ENCODE results near the gene RASL10B.

RASL10B gene

DNA sequence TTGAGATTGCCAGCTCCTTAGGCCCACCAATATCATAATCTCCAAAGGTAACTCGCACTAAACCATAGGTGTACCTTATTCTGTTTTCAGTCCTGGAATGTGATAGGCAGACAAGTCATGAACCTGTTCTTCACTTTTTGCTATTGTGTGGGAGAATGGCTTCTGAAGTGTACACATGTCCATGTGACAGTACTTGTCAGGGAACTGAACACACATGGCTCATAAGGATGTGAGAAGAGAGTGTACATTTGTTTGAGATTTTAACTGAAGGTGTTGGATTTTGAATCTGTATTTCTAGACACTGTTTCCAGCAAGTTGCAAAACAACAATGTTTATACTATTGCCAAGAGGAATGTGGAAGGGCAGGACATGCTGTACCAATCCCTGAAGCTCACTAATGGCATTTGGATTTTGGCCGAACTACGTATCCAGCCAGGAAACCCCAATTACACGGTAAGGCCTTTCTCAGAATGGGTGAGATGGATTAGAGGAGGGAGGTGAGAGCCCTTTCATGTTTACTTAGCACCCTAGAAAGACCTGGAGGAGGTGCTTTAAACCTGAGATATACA lies 14.5 kb upstream of the RASL10B start:
- no peak for DNase-seq (ENCODE audit: low read depth in 2 of 2, low spot score in 1 of 2)

DNA sequence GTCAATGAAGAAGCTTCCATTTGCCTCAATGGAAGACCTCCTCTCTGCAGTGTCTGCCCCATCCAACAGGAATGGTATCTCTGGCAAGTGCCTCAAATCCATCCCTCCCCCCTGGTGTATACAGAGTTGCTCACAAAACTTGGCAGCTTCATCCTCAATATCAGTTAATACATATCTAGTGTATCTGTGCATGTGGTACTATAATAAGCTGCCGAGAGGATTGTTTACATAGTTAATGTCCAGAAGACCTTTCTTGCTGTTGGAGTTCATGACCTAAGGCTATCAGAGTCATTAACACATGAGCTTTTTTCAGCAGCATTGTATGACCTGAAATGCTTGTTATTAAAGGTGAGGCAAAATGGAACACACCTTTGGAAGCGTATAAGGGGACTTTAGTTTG lies 14.0 kb upstream of the RASL10B start:
- no peak for DNase-seq (ENCODE audit: low read depth in 2 of 2, low spot score in 1 of 2)

DNA sequence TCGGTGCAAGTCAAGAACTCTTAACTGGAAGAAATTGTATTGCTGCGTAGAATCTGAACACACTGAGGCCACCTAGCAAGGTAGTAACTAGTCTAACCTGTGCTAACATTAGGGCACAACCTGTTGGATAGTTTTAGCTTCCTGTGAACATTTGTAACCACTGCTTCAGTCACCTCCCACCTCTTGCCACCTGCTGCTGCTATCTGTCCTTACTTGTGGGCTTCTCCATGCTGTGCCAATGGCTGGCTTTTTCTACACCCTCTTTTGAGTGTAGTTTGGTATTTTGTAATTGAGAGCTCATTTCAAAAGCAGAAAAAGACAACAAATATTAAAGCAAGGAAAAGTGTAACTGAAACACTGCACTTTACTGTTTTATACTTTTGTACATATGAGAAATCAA lies 7.7 kb upstream of the RASL10B start:
- no peak for DNase-seq (ENCODE audit: low read depth in 2 of 2, low spot score in 1 of 2)

DNA sequence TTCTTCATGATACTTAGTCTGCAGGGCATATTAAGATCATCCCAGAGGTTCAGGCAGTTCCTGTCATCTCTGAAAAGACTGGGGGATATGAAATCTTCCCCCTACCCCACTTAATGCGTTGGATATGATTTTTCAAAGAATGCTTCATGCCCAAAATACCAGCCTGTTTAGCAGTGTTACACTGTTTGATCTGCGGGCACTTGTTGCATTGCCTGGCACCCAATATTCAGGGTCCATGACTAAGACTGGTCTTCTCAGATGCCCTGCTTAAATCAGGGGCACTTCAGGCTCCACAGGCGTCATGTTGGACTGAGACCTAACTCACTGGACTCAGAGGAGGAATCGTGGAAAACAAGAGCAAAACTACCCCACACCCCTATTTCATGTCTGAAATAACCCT lies 6.4 kb upstream of the RASL10B start:
- DNase-seq (ENCODE audit: low read depth in 2 of 2, low spot score in 1 of 2) = no peak

DNA sequence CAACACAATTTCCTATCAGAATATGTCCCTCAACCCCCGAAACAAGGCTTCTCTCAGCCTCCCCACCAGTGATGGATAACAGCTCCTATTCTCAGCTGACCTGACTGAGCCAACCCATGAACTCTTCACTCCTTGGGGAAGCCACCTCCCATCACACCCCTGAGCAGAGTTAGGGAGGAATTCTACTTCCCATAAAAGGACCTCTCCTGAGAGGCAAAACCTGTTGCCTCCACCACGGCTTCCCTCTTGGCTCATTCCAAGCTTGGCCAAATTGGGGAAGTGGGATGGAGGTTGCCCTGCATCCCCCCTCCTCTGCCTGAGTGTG lies 5.7 kb upstream of the RASL10B start:
- no peak for DNase-seq (ENCODE audit: low read depth in 2 of 2, low spot score in 1 of 2)

DNA sequence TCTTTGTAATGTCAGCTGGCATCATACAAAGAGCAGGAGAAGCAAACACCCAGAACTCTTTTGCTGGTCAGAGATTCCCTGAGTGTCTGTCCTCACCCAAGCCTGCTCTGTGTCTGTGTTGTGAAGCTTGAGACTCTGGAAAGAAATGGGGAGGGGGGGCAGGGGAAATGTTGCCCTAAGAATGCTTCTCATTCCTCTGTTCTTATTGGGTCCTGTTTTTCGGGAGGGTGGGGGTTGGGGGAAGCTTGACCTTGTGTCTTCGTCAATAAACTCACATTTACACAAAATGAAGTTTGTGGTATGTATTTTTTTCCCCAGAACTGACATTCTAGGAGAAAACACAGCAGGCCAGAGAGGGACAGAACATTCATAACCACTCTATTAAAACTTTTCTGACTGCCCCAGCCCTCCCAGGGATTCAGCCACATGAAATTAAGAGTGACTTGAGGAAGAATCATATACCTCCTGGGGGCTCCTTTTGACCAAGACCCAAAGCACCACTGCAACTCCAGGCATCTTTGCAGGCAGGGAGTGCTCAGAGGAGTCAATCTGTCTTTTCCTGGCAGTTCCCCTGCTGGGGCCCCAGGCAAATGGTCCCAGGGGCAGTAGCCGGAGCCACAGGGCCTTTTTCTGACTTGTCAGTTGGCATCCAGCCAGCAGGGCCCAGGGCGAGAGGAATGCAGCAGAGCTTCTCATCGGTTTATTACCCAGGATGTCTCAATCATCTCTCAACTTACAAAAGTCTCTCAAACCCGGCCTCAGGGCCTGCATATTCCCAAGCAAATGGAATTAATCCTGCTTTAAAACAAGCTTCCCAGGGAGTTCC lies 5.1 kb upstream of the RASL10B start:
- DNase-seq (ENCODE audit: low read depth in 2 of 2, low spot score in 1 of 2) = no peak

DNA sequence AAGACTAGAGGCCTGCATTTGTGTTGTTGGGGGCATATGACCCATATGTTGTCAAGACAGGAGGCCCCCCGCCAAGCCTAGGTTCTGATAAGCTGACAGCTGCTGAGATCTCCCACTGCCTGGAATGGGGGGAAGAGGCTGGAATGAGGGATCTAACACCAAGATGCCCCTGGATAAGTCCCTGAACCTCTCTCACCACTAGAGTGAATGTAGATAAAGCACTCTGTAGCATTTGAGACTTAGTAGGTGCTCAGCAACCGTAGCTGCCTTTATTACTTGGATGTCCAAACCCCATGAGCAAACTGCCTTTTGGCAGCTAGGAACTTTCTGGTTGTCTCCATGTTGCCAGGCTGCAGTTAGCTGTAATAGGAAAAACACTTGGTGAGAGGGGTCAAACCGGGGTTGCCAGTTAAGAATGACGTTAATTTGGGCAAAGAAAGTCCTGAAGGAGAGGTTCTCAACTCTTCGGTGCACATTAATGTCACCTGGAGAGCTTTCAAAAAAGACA lies 4.4 kb upstream of the RASL10B start:
- DNase-seq (ENCODE audit: low read depth in 2 of 2, low spot score in 1 of 2) = no peak

DNA sequence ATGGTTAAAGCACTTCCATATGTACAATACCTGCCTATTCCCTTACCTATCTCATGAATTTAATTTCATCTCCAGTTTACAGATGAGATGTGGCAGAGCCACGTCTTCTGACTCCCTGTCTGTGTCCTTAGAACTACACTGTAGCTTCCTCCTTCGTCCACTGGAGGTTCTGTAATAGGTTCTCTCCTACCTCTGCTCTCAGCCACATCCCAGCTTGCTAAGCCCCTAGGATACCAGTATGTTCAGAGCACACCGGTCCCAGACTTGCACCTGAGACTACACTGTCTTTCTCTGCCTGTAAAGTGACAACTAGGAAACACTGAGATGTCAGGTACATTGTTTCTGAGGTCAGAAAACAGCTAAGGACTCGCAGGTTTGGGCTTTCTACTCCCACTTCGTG lies 3.8 kb upstream of the RASL10B start:
- DNase-seq (ENCODE audit: low read depth in 2 of 2, low spot score in 1 of 2) = no peak

DNA sequence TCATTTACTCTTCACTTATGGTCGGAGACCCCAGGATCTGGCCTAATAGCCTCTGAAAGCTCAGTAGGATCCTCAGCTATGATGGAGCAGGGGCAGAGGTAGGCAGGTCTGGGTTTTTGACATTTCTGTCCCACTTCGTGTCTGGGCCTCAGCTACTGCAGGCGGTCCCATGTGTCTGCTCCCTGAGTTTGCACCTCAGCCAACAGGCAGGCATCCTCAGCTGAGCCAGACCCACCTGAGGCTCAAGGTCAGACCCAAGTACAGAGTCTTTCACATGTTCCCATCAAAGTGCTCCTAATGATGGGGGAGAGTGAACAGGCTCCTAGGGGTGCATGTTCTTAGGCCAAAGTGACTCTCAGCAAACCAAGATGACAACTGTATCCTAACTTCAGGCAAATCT lies 2.9 kb upstream of the RASL10B start:
- no peak for DNase-seq (ENCODE audit: low read depth in 2 of 2, low spot score in 1 of 2)

DNA sequence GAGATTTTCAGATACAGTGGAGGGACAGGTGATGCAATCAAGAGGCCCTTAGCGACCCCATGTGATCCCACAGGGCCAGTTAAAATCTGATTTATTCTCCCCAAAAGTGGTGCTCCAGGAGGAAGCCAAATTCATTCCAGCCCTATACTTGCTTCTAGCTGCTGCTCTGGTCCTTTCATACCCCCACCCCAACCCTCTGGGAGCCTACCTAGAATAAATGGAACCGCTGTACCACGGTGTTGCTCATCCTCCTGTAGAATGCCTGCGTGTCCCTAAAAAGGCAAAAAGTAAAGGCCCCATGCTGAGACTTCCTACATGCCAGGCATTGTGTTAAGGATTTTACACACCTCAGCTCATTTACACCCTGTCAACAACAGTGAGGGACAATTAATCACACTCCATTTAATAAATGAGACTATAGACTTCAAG lies 2.0 kb upstream of the RASL10B start:
- no peak for DNase-seq (ENCODE audit: low read depth in 2 of 2, low spot score in 1 of 2)

DNA sequence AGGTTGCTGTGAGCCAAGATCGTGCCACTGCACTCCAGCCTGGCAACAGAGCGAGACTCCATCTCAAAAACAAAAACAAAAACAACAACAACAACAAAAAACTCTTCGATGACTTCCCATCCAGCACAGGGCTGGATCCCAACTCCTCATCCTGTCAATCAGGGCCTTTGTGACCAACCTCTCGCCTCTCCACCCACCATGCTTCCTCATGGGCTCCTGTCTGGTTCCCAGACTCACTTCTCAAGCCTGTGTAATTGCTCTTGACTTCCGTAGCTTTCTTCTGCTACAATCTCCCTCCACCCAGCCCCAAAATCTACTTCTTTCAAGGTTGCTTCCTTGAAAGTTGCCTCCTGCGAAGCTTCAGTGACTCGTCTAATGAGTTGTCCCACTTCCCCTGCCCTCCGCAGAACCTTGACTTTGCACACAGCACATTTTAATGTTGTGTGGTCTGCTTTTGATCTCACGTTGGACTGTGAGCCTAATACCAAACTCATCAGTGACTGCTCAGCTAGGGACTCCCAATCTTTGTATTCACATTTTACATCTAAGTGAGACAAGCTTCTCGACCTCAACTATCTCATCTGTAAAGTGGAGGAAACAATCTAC lies 936 bp upstream of the RASL10B start:
- no peak for DNase-seq (ENCODE audit: low read depth in 2 of 2, low spot score in 1 of 2)

DNA sequence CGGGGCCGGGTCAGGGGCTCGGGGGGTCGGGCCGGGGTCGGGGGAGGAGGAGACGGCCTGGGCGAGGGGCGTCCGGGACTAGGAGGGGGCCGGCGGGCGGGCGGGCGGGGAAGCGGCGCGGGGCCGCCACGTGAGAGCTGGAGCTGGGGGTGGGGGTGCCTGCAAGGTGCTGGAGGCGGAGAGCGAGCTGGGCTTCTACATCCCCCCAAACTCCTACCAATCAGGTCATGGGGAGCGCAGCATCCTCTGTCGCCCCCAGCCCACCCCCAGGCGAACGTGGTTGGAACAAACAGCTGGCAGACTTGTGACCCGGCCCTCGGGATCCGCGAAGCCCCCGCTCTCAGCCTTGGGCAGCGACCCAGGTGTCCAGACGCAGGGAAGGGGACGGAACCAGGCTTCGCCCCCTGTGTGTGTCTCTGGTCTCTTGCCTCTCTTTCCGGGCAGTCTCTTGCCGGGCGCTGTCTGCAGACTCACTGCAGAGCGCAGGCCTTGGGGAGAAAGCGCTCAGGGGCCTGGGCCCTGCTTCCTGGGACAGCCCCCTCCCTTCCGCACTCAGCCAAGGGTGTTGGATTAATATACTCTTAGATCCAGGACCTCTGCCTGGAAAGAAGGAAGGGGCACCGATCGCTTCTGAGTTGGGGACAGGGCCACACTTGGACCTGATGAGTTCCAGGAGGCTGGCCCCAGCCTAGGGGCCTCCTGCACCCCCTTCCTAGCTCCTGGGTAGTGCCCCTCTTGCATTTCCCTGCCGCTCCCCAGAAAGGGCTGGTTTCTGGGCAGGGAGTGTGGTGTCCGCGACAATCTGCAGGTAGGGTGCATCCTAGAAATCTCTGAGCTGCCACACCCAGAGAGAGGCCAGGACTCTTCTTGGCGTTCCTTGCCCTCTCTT lies 722 bp downstream of the RASL10B start:
- no peak for DNase-seq (ENCODE audit: low read depth in 2 of 2, low spot score in 1 of 2)

DNA sequence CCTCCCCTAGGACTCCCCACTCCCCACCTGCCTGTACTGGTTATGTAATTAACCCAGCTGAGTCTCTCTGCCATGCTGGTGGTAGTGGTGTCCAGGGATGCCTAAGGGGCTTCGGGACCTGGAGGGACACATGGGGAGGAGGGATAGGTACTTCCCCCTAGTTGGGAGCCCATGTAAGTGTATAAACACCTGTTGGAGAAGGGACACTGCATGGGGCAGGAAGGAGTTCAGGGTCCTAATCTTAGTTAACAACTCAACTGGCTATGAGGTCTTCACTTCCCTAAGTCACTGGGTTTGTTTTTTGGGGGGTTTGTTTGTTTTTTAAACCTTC lies 1.3 kb downstream of the RASL10B start:
- no peak for DNase-seq (ENCODE audit: low read depth in 2 of 2, low spot score in 1 of 2)

DNA sequence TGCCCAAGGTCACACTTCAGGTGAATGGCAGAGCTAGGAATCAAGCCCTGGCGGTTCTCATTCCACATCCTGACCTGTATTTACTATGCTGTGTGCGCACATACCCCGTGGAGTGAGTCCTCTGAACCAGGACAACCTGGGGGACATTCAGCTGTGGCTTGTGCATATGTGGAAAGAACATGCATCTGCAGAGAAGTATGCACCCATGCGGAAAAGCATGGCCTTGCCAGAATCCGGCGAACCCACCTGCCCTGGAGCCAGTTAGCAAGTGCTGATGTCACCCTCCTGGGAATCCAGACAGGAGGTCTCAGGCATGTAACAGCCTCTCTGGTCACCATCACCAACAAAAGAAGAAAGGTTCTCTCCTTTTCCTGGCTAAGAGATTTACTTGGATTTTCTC lies 1.9 kb downstream of the RASL10B start:
- DNase-seq (ENCODE audit: low read depth in 2 of 2, low spot score in 1 of 2) = no peak

DNA sequence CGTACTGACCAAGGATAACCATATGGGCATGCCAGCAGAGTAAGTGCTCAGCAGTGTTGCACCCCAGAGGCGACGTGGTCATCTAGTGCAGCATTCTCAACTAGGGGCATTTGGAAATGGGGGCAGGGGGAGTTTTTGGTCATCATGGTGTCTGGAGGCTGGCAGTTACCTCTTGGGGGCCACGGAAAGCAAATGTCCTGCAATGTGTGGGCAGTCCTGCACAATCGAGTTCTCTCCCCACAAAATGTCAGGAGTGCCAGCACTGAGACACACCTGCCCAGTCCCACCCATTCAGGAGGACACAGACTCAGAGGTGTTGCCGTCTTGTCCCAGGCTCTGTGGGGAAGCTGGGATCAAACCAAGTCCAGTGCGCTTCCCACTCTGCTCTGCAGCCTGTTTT lies 3.0 kb downstream of the RASL10B start:
- DNase-seq (ENCODE audit: low read depth in 2 of 2, low spot score in 1 of 2) = no peak

DNA sequence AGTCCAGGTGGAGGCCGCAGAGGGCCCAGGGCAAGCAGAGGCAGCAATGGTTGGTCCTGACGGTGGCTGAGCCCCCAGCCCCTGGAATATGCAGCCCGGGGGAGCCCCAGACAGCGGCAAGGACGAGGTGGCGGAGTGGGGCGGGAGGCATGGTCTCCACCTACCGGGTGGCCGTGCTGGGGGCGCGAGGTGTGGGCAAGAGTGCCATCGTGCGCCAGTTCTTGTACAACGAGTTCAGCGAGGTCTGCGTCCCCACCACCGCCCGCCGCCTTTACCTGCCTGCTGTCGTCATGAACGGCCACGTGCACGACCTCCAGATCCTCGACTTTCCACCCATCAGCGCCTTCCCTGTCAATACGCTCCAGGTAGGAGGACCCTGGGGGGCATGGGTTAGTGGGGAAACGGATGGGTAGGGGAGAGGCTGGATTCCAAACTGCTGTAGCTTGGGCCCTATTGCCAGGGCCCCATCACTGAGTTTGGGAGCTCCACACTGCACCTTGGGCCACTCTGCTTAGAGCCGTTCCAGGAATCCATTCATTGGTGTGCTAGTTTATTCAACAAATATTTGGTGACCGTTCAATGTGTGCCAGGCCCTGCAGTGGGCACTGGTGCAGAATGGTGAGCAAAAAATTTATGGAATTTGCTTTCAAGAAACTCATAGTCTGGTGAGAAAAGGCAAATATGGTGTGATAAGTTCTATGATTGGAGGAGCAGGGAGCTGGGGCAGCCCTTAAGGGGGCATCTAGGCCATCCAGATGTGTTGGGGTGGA lies 3.8 kb downstream of the RASL10B start:
- DNase-seq (ENCODE audit: low read depth in 2 of 2, low spot score in 1 of 2) = no peak

DNA sequence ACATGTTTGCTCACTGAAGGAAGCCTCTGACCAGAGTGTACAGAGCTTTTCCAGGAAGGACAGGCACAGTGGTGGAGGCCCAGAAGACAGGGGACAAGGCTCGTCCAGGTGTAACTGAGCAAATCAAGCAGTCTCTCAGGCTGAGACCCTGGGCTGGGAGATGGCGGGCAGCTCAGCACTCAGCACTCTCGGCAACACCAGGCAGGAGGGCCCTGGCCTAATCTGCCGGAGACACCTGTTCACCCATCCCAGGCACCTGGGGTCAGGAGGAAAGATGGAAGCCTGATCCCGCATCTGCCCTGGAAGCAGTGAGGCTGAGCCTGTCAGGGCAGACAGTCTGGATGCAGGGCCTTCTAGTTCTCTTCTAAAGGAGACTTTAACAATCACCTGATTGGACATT lies 4.8 kb downstream of the RASL10B start:
- DNase-seq (ENCODE audit: low read depth in 2 of 2, low spot score in 1 of 2) = no peak

DNA sequence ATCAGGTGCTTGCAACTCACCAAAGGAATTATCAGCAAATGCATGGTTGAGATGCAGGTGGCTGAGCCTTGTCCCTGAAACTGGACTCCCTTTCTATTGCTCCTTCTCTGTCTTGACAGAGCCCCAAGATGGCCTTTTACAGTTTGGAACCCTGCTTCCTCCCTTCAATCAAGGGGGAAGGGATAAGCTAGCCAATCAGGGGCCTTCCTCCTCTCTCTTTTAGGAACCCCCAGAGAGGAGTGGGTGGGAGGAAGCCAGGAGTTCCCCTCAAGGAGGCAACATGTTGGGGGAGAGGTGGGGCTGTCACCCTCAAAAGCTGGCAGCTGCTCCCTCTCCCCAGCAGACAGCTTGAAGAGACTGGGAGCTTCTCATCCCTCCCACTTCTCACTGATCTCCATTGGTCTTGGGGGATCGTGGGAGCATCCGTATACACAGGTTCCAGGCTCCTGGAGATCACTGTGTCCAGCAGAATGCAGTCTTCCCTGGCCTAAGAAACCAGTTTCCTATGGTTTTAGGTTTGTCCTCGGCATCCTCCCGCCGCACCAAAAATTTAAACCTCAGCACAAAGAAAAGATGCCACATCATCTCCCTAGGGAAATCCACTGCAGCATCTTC lies 7.2 kb downstream of the RASL10B start:
- no peak for DNase-seq (ENCODE audit: low read depth in 2 of 2, low spot score in 1 of 2)

DNA sequence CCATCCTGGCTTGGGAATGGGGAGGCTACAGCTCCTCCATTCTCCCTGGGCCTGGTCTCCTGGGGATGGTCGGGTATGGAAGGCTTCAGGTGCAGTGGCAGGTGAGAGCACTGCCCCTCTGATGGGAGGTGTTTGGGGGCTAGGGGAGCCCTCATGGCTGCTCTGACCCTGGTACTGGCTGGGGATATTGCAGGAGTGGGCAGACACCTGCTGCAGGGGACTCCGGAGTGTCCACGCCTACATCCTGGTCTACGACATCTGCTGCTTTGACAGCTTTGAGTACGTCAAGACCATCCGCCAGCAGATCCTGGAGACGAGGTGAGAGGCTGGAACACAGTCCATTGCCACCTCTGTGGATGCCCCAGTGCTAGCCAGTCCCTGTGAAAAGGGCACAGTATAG lies 8.8 kb downstream of the RASL10B start:
- no peak for DNase-seq (ENCODE audit: low read depth in 2 of 2, low spot score in 1 of 2)
